H54 (cell line): ENCODE data around the gene ZNF569.
"Not testable (repeated sequence)": the region's sequence is repeated elsewhere in the genome, so short reads cannot be mapped to it uniquely, and the experiment has no call there.

Experiments
- DNase-seq: peaks from one replicate; pipeline ENCODE4 v3.0.0; 2011; ENCODE audit warnings: low spot score, mixed read lengths; ENCODE audit not compliant: insufficient read length
- FAIRE-seq: peaks from 3 replicates; lab custom pipeline; 2011; peaks lifted over from hg19 to GRCh38; lab: Jason Lieb, UNC
- POLR2A ChIP-seq: IDR thresholded peaks from 2 replicates; pipeline ENCODE4 v1.6.1; 2011; ENCODE audit warnings: low read depth, mild to moderate bottlenecking, low read length

ZNF569 gene

GRCh38 chr19:37466277-37466797 lies 907 bp downstream of the ZNF569 start:
- no peak for TF ChIP-seq POLR2A
- no peak for FAIRE-seq
- DNase-seq = no peak

- DNase-seq (no peak), FAIRE-seq (peak; percentile 80)
- TF ChIP-seq POLR2A = no peak
Observed at GRCh38 chr19:37452500-37453245, 14.6 kb downstream of the ZNF569 start.

GRCh38 chr19:37413313-37414084 lies 53.7 kb downstream of the ZNF569 start:
- FAIRE-seq = peak; percentile 85
- TF ChIP-seq POLR2A = no peak
- DNase-seq = no peak

GRCh38 chr19:37412700-37413099 lies 54.5 kb downstream of the ZNF569 start:
- TF ChIP-seq POLR2A = no peak
- FAIRE-seq (peak; percentile 41), DNase-seq (no peak)

- not testable (repeated sequence) for FAIRE-seq
Observed at GRCh38 chr19:37406140-37406846, 61.0 kb downstream of the ZNF569 start.

GRCh38 chr19:37403403-37403802 lies 63.8 kb downstream of the ZNF569 start:
- FAIRE-seq (no peak), DNase-seq (no peak)
- TF ChIP-seq POLR2A = no peak

More at GRCh38 chr19:37406140-37406846, 61.0 kb downstream of the ZNF569 start:
- DNase-seq = not testable (repeated sequence)

GRCh38 chr19:37401078-37401477 lies 66.2 kb downstream of the ZNF569 start:
- DNase-seq = no peak
- no peak for TF ChIP-seq POLR2A
- FAIRE-seq = no peak

- FAIRE-seq, DNase-seq: not testable (repeated sequence)
Observed at GRCh38 chr19:37391399-37391798, 75.8 kb downstream of the ZNF569 start.

GRCh38 chr19:37389234-37389633 lies 78.0 kb downstream of the ZNF569 start:
- FAIRE-seq (no peak), DNase-seq (no peak)
- no peak for TF ChIP-seq POLR2A

- TF ChIP-seq POLR2A = peak; percentile 67
- DNase-seq (peak; percentile 98), FAIRE-seq (peak; percentile 76)
Observed at GRCh38 chr19:37370880-37371661, 96.2 kb downstream of the ZNF569 start, which contains the start of gene ZNF527. Gene ZNF527, plus strand, starts transcription at chr19:37371099. Its CDS starts 3,100 bp downstream, at chr19:37374199.

GRCh38 chr19:37370386-37370879 lies 96.8 kb downstream of the ZNF569 start:
- not testable (repeated sequence) for DNase-seq, FAIRE-seq

GRCh38 chr19:37362733-37363132 lies 104.5 kb downstream of the ZNF569 start:
- no peak for TF ChIP-seq POLR2A
- DNase-seq (no peak), FAIRE-seq (no peak)

- FAIRE-seq (no peak), DNase-seq (no peak)
- TF ChIP-seq POLR2A = no peak
Observed at GRCh38 chr19:37361994-37362393, 105.2 kb downstream of the ZNF569 start.
